Tibial nerve (tissue), 3 donors: ENCODE data around the gene SIGLEC12.

ENCODE experiments used
- CTCF ChIP-seq, 5 experiments: fragments of 200-600 bp in 3 of 5; fragments of 450-650 bp in 2 of 5; sonication (generic) in 3 of 5; IDR thresholded peaks; one replicate each; pipeline ENCODE4 v1.5.1; 2016 to 2019; ENCODE audit warnings: antibody characterized with exemption in 5 of 5, mild to moderate bottlenecking in 3 of 5, moderate library complexity in 2 of 5
- POLR2A ChIP-seq, 2 donors: fragments of 450-650 bp; IDR thresholded peaks; one replicate each; pipeline ENCODE4 v1.6.1; 2017; ENCODE audit warnings: antibody characterized with exemption in 2 of 2, mild to moderate bottlenecking in 2 of 2, moderate library complexity in 2 of 2

- TF ChIP-seq CTCF (IDR thresholded peaks at IDR 0.05) (no peak), POLR2A (IDR thresholded peaks at IDR 0.05) (no peak)
Observed at GRCh38 chr19:51470966-51471365, 30.6 kb downstream of the SIGLEC12 start.
